AG09319 (cell line): ENCODE measurements around the gene SLC44A1.
A peak's percentile ranks its signal among the peaks of the same experiment; 100 is the strongest.

Experiments
- DNase-seq: peaks from one replicate; pipeline ENCODE4 v3.0.0-alpha.2; 2010; ENCODE audit warnings: low read depth; ENCODE audit errors: extremely low read depth
- TF ChIP-seq, protein P1 (sequence below): IDR thresholded peaks from 2 replicates; pipeline ENCODE4 v1.5.1; 2011; ENCODE audit warnings: low read depth, mild to moderate bottlenecking, inconsistent platforms, low read length, moderate library complexity

Gene SLC44A1

DNA sequence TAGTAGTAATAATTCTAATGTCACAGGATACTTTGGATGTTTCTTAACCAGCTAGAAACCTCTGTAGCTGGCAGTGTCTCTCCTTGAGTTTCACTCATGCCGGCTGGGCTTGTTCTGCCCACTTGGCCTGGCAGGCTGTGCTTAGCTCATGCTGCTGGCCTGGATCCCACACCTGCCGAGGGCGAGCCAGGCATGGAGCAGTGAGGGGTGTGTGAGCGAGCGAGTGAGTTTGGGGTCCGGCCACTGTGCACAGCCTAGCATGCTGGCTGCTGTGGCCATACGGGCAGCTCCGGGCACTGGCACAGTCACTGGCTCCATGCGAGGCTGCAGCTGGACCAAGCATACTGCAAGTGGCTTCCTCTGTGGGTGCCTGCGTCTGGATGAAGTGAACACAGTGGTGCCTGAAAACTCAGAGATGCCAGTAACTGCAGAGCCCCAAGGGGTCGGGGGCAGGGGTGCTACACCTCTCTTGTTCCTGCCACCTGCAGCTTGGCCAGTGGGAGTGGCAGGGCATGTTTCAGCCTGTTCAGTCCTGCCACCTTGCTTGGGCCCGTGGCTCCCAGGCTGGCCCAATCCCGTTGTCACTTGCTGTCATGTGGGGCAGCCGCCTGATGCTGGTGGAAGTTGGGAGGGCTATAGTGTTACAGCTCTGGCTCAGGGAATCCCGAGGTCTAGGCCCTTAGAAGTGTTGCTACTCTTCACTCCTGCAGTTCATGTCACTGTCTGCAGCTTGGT lies 213.3 kb downstream of the SLC44A1 start:
- TF ChIP-seq, protein P1, sequence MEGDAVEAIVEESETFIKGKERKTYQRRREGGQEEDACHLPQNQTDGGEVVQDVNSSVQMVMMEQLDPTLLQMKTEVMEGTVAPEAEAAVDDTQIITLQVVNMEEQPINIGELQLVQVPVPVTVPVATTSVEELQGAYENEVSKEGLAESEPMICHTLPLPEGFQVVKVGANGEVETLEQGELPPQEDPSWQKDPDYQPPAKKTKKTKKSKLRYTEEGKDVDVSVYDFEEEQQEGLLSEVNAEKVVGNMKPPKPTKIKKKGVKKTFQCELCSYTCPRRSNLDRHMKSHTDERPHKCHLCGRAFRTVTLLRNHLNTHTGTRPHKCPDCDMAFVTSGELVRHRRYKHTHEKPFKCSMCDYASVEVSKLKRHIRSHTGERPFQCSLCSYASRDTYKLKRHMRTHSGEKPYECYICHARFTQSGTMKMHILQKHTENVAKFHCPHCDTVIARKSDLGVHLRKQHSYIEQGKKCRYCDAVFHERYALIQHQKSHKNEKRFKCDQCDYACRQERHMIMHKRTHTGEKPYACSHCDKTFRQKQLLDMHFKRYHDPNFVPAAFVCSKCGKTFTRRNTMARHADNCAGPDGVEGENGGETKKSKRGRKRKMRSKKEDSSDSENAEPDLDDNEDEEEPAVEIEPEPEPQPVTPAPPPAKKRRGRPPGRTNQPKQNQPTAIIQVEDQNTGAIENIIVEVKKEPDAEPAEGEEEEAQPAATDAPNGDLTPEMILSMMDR: no peak
- no peak for DNase-seq

DNA sequence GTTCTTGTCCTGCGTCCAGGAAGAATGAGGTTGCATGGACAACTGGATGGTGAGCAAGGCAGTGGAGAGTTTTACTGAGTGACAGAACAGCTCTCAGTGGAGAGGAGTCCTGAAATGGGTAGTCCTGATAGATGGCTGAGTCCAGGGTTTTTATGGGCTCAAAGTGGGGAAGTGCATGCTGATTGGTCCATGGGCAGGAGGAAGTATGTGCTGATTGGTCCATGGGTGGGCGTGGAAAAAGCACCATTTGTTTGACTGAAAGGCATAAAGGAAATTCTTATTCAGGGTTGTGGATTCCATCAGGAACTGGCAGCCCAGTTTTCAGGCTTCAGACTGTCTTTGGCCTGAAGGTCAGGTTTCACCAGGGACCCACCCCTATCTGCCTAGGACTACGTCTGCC lies 214.0 kb downstream of the SLC44A1 start:
- TF ChIP-seq, protein P1: no peak
- DNase-seq: no peak

DNA sequence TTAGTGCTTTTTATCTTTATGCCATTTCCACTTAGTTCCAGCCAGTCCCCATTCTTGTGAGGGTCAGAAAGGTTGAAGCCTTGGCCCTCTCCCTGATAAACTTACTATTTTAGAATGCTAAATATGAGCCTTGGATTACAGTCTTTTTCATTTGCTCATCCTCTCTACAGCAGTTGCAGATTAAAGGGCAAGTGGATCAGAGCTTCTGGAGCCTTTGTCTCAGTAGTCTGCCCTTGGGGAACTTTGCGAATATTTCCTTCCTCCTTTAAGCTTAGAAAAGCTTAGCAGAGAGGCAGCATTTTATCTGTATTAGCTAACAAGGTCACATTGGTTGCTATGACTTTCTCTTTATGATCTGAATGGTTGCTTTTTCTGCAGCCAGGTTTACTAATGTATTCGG lies 214.9 kb downstream of the SLC44A1 start:
- TF ChIP-seq, protein P1: no peak
- DNase-seq: no peak

DNA sequence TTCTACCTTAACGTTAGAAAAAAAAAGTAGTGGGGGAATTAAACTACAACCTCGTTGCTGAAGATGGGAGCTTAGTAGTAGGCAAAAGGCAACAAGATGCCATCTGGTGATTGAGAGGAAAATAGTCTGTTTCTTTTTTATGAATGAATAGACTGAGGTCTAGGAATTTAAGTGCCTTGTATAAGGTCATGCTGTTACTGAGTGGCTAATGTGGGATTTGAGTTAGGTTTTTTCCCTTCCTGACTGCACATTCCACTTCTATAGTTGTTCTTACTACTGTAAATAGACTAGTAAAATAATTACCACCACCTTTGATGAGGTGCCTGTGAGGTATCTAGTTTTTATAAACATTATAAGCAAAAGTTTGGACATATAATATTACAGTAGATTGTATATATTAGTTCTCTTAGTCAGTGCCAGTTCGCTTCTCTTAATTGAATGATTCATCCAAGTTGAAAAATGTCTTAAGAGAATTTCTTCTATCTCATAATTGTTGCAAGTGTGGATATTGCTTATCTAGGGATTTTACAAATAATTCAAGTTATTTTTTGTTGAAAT lies 222.5 kb downstream of the SLC44A1 start:
- no peak for DNase-seq
- TF ChIP-seq, protein P1: no peak

DNA sequence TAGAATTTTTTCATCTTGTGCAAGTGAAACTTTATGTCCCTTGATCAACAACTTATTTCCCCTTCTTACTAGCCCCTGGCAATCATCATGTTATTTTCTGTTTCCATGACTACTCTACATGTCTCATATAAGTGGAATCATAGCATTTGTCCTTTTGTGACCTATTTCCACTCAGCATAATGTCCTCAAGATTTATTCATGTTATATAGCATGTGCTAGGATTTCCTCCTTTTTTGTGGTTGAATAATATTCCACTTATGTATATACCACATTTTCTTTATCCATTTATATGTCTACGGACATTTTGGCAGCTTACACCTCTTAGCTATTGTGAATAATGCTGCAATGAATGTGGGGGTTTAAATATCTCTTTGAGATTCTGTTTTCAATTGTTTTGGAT lies 224.4 kb downstream of the SLC44A1 start:
- TF ChIP-seq, protein P1: no peak
- no peak for DNase-seq

DNA sequence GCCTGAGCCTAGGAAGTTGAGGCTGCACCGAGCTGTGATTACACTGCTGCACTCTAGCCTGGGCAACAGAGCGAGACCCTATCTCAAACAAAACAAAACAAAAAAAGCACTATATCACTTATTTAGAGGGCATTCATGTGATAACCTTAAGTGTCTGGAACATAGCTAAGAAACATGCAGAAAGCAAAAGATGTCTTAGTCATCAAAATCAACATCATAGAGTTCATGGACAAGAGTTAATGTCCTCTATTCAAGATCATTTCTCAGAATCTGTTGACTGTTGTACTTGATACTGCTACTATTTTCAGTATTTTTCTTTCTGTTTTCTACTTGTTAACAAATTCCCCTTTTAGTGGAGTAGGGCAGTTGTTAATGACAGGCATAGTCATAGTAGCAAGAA lies 228.8 kb downstream of the SLC44A1 start:
- TF ChIP-seq, protein P1: no peak
- DNase-seq: no peak

DNA sequence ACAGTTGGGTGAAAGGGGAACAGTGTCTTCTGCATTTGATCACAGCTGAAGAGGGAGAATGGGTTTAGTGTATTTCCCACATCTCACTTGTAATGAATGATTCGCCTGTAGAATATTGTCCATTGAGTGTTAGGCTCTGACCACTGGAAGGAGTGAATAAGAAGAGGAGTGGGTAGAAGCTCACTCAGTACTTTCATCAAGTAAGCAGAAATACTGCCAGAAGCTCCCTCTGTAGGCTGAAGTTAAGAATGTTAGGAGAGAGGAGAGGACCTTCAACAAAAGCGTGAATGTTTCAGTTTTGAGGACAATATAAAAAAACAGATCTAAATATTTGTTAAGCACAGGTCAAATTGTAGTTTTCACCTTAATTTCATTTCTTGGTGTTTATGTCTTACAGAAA lies 230.9 kb downstream of the SLC44A1 start:
- TF ChIP-seq, protein P1: peak; percentile 41
- no peak for DNase-seq
